GM12872 (cell line): Measurements from ENCODE around the gene SLC25A36.

Experiments
- TF ChIP-seq, protein P1 (sequence below): IDR thresholded peaks from 3 replicates; pipeline ENCODE4 v1.5.1; 2011; ENCODE audit warnings: low read depth, mild to moderate bottlenecking, low read length, moderate library complexity; ENCODE audit not compliant: insufficient read depth

SLC25A36 gene, protein sequence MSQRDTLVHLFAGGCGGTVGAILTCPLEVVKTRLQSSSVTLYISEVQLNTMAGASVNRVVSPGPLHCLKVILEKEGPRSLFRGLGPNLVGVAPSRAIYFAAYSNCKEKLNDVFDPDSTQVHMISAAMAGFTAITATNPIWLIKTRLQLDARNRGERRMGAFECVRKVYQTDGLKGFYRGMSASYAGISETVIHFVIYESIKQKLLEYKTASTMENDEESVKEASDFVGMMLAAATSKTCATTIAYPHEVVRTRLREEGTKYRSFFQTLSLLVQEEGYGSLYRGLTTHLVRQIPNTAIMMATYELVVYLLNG

DNA sequence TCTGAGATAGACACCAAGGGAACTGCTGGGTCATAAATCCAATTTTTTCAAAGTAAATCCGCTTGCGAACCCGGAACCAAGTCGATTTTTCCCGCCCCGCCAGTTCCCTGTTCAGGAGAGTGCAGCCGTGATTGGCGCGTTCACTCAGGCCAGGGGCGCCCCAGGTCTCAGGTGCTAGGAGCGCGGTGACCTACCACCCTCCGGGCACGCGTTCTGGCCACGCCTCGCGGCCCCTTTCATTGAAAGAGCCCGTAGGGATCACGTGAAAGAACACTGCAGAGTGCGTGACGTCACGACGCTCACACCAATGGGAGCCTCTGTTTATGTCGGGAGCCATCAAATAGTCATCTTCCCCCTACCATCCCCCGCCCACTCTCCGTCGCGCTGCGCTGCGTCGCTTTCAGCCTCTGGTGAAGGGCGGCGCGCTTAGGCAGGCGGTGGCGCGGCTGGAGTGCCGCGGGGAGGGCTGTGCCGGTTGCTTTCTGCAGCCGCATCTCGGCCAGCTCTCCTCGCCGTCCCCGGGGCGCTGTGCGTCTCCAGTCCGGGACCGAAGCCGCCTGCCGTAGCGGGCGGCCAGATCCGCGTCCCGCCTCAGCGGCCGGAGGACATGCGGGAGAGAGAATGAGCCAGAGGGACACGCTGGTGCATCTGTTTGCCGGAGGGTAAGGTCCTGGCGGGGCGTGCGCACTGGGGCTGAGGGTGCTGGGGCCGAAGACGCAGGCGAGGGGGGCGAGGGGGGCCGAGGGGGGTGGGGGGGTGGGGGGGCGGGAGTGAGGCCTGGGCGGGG, at the start of gene SLC25A36:
SLC25A36 (plus strand) TSS at position 403 of the 787 bp plus-strand sequence; CDS start at position 622, 219 bp downstream.
- TF ChIP-seq, protein P1, sequence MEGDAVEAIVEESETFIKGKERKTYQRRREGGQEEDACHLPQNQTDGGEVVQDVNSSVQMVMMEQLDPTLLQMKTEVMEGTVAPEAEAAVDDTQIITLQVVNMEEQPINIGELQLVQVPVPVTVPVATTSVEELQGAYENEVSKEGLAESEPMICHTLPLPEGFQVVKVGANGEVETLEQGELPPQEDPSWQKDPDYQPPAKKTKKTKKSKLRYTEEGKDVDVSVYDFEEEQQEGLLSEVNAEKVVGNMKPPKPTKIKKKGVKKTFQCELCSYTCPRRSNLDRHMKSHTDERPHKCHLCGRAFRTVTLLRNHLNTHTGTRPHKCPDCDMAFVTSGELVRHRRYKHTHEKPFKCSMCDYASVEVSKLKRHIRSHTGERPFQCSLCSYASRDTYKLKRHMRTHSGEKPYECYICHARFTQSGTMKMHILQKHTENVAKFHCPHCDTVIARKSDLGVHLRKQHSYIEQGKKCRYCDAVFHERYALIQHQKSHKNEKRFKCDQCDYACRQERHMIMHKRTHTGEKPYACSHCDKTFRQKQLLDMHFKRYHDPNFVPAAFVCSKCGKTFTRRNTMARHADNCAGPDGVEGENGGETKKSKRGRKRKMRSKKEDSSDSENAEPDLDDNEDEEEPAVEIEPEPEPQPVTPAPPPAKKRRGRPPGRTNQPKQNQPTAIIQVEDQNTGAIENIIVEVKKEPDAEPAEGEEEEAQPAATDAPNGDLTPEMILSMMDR: no peak

DNA sequence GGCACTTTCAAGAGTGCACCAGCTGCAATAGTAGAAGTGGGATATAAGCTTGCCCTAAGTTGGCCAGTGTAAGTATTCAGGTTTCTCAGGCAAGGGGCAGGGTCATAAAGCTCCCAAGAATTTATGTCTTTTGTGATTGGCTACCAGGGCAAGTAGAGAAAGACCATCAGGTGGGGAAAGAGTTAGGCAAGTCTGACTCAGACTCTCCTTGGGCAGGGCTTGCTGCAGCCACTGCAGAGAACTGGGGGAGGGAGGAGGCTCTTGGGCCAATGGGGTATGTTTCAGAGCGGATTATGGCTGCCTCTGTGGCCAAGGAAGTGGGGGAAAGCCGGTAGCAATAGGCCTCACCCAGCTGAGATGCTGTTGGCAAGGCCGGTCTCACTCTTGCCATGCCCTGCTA, 44.6 kb upstream of the SLC25A36 start:
- TF ChIP-seq, protein P1: no peak

DNA sequence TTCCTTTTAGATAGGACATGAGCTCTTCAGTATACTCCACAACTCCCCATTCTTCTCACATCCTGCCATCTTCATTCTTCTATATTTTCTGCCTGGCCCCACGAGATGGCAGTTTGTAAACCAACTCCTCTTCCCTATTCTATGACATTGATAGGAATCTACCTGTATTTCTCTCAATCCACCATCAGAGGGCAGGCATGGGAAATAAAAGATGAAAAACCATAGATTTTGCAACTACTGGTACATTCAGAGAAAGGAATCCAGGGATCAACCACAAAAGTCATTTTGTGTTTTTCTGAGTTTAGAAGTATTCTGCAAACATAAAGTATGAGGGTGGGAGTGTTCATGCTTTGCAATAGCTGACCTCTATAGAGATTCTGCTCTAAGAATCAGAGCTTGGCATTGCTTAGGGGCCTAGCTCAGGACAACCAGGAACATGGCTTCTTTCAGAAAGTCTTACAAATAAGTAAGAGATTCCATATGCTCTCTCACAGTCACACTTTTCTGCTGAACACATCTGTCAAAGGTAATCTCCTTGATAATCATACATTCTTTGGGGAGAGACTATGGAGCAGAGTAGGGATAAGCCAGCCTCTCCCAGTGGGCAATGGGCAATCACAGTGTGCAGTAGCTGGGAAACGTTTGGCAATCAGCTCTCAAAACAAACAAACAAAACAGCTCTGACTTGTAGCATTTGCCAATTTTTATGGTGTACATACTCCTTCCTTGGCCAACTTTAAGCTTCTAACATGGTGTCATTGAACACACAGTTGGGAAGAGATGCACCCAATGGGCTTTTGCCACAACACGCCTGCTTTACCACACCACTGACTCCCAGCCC, 43.1 kb upstream of the SLC25A36 start:
- TF ChIP-seq, protein P1: peak; percentile 52

DNA sequence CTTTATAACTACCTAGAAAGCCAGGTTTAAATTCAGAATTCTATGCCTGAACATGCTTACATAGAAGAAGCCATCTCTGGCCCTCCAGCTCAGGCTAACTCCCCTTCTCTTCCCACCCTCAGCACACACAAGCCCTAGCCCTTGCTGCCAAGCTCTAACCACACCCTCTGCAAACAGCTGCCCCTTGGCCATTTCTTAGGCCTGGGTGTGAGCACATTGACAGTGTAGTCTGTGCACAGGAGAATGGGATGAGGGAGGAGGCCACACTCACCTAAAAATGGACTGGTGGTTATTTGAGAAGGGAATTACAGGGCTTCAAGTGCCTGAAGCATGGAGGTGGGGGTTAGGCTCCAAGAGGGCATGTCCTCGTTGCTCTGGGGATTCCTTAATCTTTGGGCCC, 42.3 kb upstream of the SLC25A36 start:
- TF ChIP-seq, protein P1: no peak

DNA sequence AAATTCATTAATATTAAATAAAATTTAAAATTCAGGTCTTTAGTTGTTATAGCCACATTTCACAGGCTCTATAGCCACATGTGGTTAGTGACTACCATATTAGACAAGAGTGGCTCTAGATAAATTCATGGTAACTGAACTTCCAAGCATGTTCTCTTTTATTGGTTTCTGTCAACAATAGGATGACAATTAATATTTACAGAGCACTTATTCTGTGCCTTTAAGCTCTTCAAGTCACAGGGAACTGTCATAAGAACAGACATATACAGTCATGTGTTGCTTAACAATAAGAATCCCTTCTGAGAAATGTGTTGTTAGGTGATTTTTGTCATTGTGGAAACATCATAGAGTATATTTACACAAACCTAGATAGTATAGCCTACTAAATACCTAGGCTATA, 38.8 kb upstream of the SLC25A36 start:
- TF ChIP-seq, protein P1: no peak

DNA sequence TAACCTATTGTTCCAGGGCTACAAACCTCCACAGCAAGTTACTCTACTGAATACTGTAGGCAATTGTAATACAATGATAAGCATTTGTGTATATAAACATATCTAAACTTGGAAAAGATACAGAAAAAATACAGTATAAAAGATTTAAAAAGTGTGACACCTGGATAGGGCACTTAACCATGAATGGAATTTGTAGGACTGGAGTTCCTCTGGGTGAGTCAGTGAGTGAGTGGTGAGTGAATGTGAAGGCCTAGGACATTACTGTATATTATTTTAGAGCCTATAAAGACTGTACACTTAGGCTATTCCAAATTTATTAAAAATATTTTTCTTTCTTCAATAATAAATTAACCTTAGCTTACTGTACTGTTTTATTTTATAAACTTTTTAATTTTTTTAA, 38.4 kb upstream of the SLC25A36 start:
- TF ChIP-seq, protein P1: no peak

DNA sequence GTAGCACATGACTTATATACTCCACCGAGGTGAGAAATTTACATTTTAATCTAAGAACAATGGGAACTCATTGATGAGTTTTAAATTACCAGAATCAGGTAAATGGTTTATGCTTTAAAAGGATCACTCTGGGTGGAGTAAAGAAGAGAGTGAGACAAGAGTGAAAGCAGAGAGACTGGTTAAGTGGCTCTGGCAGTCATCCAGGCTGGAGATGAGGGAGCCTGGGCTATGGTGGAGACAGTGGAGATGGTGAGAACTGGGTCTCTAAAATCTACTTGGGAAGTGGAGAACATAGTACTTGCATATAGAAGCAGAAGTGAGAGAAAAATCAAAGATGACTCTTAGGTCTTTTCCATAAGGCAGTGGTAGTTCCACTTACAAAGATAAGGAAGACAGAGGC, 37.1 kb upstream of the SLC25A36 start:
- TF ChIP-seq, protein P1: no peak
